Neural cell (in vitro differentiated cells): Measurements from ENCODE around the gene CHPF.

ENCODE experiments used
- EP300 ChIP-seq: fragments of 450-650 bp; conservative IDR thresholded peaks from 2 replicates; pipeline ENCODE4 v1.6.1; 2014; ENCODE audit warnings: antibody characterized with exemption, mild to moderate bottlenecking, moderate library complexity; ENCODE audit not compliant: poor library complexity, severe bottlenecking
- EZH2 ChIP-seq: fragments of 200-600, 300-800 bp; shearing (Covaris generic), sonication (generic); IDR thresholded peaks from 2 replicates; pipeline ENCODE4 v1.6.1; 2014; ENCODE audit warnings: antibody characterized with exemption, low read length, borderline replicate concordance, mild to moderate bottlenecking; ENCODE audit not compliant: insufficient read depth, poor library complexity, severe bottlenecking
- MXI1 ChIP-seq: fragments of 450-650 bp; conservative IDR thresholded peaks from 2 replicates; pipeline ENCODE4 v1.6.1; 2014; ENCODE audit warnings: antibody characterized with exemption, mild to moderate bottlenecking; ENCODE audit not compliant: poor library complexity, severe bottlenecking
- POLR2AphosphoS5 ChIP-seq: IDR thresholded peaks from 2 replicates; pipeline ENCODE4 v1.6.1; 2012
- RAD21 ChIP-seq: fragments of 450-650 bp; conservative IDR thresholded peaks from 2 replicates; pipeline ENCODE4 v1.6.1; 2014; ENCODE audit warnings: antibody characterized with exemption, mild to moderate bottlenecking, moderate library complexity
- SMC3 ChIP-seq: fragments of 450-650 bp; conservative IDR thresholded peaks from 2 replicates; pipeline ENCODE4 v1.6.1; 2014; ENCODE audit warnings: antibody characterized with exemption, mild to moderate bottlenecking, moderate library complexity; ENCODE audit not compliant: poor library complexity
- TF ChIP-seq, protein P1 (sequence below): fragments of 450-650 bp; IDR thresholded peaks from 2 replicates; pipeline ENCODE4 v1.5.1; 2014; ENCODE audit warnings: antibody characterized with exemption, mild to moderate bottlenecking, moderate library complexity; ENCODE audit not compliant: poor library complexity, severe bottlenecking

- TF ChIP-seq, protein P1, sequence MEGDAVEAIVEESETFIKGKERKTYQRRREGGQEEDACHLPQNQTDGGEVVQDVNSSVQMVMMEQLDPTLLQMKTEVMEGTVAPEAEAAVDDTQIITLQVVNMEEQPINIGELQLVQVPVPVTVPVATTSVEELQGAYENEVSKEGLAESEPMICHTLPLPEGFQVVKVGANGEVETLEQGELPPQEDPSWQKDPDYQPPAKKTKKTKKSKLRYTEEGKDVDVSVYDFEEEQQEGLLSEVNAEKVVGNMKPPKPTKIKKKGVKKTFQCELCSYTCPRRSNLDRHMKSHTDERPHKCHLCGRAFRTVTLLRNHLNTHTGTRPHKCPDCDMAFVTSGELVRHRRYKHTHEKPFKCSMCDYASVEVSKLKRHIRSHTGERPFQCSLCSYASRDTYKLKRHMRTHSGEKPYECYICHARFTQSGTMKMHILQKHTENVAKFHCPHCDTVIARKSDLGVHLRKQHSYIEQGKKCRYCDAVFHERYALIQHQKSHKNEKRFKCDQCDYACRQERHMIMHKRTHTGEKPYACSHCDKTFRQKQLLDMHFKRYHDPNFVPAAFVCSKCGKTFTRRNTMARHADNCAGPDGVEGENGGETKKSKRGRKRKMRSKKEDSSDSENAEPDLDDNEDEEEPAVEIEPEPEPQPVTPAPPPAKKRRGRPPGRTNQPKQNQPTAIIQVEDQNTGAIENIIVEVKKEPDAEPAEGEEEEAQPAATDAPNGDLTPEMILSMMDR: no peak
- TF ChIP-seq POLR2AphosphoS5 (no peak), SMC3 (no peak), MXI1 (no peak), RAD21 (no peak), EZH2 (no peak), EP300 (no peak)
These were observed 44.6 kb downstream of the CHPF start for GRCh38 chr2:219499058-219499307.
